Neural cell (in vitro differentiated cells): ENCODE data around the gene PRMT9. TPM values are rescaled to one million over a fixed set of nuclear protein-coding genes. Genes with fewer than 3 reads are reported as not detected.

Source experiments
- H2AFZ ChIP-seq: fragments of 200-600, 300-800 bp; sonication (generic), shearing (Covaris generic); 2 replicates; pipeline ENCODE4 v1.6.0; 2014; ENCODE audit warnings: low read depth, mild to moderate bottlenecking, antibody characterized with exemption, low read length, moderate library complexity
- H3F3A ChIP-seq: fragments of 200-600 bp; shearing (Covaris generic); 2 replicates; pipeline ENCODE4 v1.6.1; 2016; ENCODE audit warnings: mild to moderate bottlenecking, moderate library complexity, mixed read lengths, antibody characterized with exemption, low read length; ENCODE audit not compliant: insufficient read depth, poor library complexity, severe bottlenecking
- H3K27ac ChIP-seq: fragments of 200-600, 300-800 bp; sonication (generic), shearing (Covaris generic); 2 replicates; pipeline ENCODE4 v1.5.1; 2014; ENCODE audit warnings: mild to moderate bottlenecking, low read length, moderate library complexity
- H3K27me3 ChIP-seq: fragments of 300-800, 200-600 bp; sonication (generic), shearing (Covaris generic); 2 replicates; pipeline ENCODE4 v1.6.0; 2014; ENCODE audit warnings: mild to moderate bottlenecking, low read depth, low read length, moderate library complexity; ENCODE audit not compliant: insufficient read depth
- H3K36me3 ChIP-seq: fragments of 300-800, 200-600 bp; sonication (generic), shearing (Covaris generic); 2 replicates; pipeline ENCODE4 v1.5.1; 2014; ENCODE audit warnings: mild to moderate bottlenecking, antibody characterized with exemption, low read length, moderate library complexity; ENCODE audit not compliant: insufficient read depth
- H3K4me2 ChIP-seq: fragments of 300-800, 200-600 bp; sonication (generic), shearing (Covaris generic); 2 replicates; pipeline ENCODE4 v1.6.0; 2014; ENCODE audit warnings: mild to moderate bottlenecking, low read length
- H3K4me3 ChIP-seq: fragments of 300-800, 200-600 bp; sonication (generic), shearing (Covaris generic); 2 replicates; pipeline ENCODE4 v1.5.1; 2014; ENCODE audit warnings: mild to moderate bottlenecking, low read length, moderate library complexity
- H3K79me2 ChIP-seq: fragments of 200-600 bp; shearing (Covaris generic); replicated peaks from 2 replicates; pipeline ENCODE4 v1.6.0; 2014; ENCODE audit warnings: mild to moderate bottlenecking, low read length, moderate library complexity; ENCODE audit not compliant: insufficient read depth
- H3K9ac ChIP-seq: fragments of 300-800, 200-600 bp; sonication (generic), shearing (Covaris generic); 2 replicates; pipeline ENCODE4 v1.6.1; 2016; ENCODE audit warnings: mild to moderate bottlenecking, low read length, mixed read lengths
- H3K9me2 ChIP-seq: fragments of 200-600 bp; shearing (Covaris generic); 2 replicates; pipeline ENCODE4 v1.6.1; 2016; ENCODE audit warnings: mild to moderate bottlenecking, low read length, mixed read lengths; ENCODE audit not compliant: insufficient read depth
- H3K9me3 ChIP-seq: fragments of 200-600, 300-800 bp; sonication (generic), shearing (Covaris generic); 2 replicates; pipeline ENCODE4 v1.6.1; 2016; ENCODE audit warnings: mild to moderate bottlenecking, mixed run types, low read length, moderate library complexity, mixed read lengths
- H4K20me1 ChIP-seq: fragments of 200-600 bp; shearing (Covaris generic); 2 replicates; pipeline ENCODE4 v1.6.1; 2016; ENCODE audit warnings: mild to moderate bottlenecking, mixed run types; ENCODE audit not compliant: insufficient read depth
- CTCF ChIP-seq: fragments of 450-650 bp; IDR thresholded peaks from 2 replicates; pipeline ENCODE4 v1.5.1; 2014; ENCODE audit warnings: antibody characterized with exemption, mild to moderate bottlenecking, moderate library complexity; ENCODE audit not compliant: poor library complexity, severe bottlenecking
- EP300 ChIP-seq: fragments of 450-650 bp; conservative IDR thresholded peaks from 2 replicates; pipeline ENCODE4 v1.6.1; 2014; ENCODE audit warnings: antibody characterized with exemption, mild to moderate bottlenecking, moderate library complexity; ENCODE audit not compliant: poor library complexity, severe bottlenecking
- EZH2 ChIP-seq: fragments of 200-600, 300-800 bp; shearing (Covaris generic), sonication (generic); IDR thresholded peaks from 2 replicates; pipeline ENCODE4 v1.6.1; 2014; ENCODE audit warnings: antibody characterized with exemption, low read length, borderline replicate concordance, mild to moderate bottlenecking; ENCODE audit not compliant: insufficient read depth, poor library complexity, severe bottlenecking
- MXI1 ChIP-seq: fragments of 450-650 bp; conservative IDR thresholded peaks from 2 replicates; pipeline ENCODE4 v1.6.1; 2014; ENCODE audit warnings: antibody characterized with exemption, mild to moderate bottlenecking; ENCODE audit not compliant: poor library complexity, severe bottlenecking
- POLR2AphosphoS5 ChIP-seq: IDR thresholded peaks from 2 replicates; pipeline ENCODE4 v1.6.1; 2012
- RAD21 ChIP-seq: fragments of 450-650 bp; conservative IDR thresholded peaks from 2 replicates; pipeline ENCODE4 v1.6.1; 2014; ENCODE audit warnings: antibody characterized with exemption, mild to moderate bottlenecking, moderate library complexity
- SMC3 ChIP-seq: fragments of 450-650 bp; conservative IDR thresholded peaks from 2 replicates; pipeline ENCODE4 v1.6.1; 2014; ENCODE audit warnings: antibody characterized with exemption, mild to moderate bottlenecking, moderate library complexity; ENCODE audit not compliant: poor library complexity
- TAF1 ChIP-seq: IDR thresholded peaks from 2 replicates; pipeline ENCODE4 v1.6.1; 2012; ENCODE audit warnings: low read depth
- polyA plus RNA-seq: library from polyadenylated mRNA; depleted of rRNA; stranded (reverse); fragments of >200 nt; gene quantifications from 2 replicates; pipeline ENCODE4 v1.2.3, GENCODE V29; 2014
- TF ChIP-seq, protein P1 (sequence below): IDR thresholded peaks from 2 replicates; pipeline ENCODE4 v1.6.1; 2012; ENCODE audit warnings: borderline replicate concordance

PRMT9 gene
- polyA plus RNA-seq, 1 donor from 2014 or later = 23.6 TPM

DNA sequence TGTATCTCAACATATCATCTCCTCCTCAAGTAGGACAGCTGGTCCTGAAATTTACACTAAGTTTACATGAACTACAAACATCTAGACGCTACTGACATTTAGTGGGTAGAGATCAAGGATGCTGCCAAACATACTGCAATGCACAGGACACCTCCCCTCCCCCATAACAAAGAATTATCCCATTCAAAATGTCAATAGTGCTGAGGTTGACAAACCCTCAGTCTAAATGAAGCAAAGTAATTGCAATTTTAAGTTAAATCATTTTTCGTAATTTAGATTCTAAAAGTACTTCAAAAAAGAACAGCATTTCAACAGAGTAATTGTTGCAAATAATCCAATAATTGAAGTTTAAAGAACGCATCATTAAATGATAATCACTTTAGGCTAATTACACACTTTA is 1.2 kb downstream of the PRMT9 start:
- Histone ChIP-seq H3K79me2 (peaks cover 6% of the 10 kb centered on the region), H2AFZ (no peak overlapping the region)
- TF ChIP-seq MXI1 (no peak), TAF1 (no peak), RAD21 (no peak), POLR2AphosphoS5 (no peak), EZH2 (no peak)
- TF ChIP-seq, protein P1, sequence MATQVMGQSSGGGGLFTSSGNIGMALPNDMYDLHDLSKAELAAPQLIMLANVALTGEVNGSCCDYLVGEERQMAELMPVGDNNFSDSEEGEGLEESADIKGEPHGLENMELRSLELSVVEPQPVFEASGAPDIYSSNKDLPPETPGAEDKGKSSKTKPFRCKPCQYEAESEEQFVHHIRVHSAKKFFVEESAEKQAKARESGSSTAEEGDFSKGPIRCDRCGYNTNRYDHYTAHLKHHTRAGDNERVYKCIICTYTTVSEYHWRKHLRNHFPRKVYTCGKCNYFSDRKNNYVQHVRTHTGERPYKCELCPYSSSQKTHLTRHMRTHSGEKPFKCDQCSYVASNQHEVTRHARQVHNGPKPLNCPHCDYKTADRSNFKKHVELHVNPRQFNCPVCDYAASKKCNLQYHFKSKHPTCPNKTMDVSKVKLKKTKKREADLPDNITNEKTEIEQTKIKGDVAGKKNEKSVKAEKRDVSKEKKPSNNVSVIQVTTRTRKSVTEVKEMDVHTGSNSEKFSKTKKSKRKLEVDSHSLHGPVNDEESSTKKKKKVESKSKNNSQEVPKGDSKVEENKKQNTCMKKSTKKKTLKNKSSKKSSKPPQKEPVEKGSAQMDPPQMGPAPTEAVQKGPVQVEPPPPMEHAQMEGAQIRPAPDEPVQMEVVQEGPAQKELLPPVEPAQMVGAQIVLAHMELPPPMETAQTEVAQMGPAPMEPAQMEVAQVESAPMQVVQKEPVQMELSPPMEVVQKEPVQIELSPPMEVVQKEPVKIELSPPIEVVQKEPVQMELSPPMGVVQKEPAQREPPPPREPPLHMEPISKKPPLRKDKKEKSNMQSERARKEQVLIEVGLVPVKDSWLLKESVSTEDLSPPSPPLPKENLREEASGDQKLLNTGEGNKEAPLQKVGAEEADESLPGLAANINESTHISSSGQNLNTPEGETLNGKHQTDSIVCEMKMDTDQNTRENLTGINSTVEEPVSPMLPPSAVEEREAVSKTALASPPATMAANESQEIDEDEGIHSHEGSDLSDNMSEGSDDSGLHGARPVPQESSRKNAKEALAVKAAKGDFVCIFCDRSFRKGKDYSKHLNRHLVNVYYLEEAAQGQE = no peak

DNA sequence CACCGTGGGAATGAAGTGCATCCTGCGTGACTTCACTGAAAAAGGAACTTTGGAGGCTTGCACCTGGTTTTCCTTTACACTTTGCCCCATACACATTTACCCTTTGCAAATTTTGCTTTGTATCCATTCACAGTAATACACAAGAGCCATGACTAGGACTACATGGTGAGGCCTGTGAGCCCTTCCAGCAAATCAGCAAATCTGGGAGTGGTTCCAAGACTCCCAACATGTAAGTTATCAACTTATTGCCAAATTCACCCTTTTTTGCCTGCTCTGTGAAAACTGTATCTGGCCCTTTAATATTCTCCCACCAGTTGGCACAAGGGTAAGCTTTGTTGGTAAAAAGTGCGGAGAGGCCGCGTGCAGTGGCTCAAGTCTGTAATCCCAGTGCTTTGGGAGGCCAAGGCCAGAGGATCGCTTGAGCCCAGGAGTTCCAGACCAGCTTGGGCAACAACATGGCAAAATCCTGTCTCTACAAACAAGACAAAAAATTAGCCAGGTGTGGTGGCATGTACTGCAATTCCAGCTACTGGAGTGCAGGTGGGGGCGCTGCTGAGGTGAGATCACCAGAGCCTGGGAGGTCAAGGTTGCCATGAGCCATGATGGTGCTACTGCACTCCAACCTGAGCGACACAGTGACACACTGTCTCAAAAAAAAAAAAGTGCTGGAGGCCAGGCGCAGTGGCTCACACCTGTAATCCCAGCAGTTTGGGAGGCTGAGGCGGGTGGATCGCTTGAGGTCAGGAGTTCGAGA is 5.0 kb downstream of the PRMT9 start:
- Histone ChIP-seq H3K9ac (no peak overlapping the region), H3K79me2 (peaks cover 6% of the 10 kb centered on the region), H3K9me2 (no peaks in the 10 kb centered on the region), H4K20me1 (no peaks in the 10 kb centered on the region), H3K9me3 (no peaks in the 10 kb centered on the region), H3K27ac (no peak overlapping the region), H2AFZ (no peak overlapping the region), H3K27me3 (no peaks in the 10 kb centered on the region), H3K36me3 (no peaks in the 10 kb centered on the region), H3K4me3 (no peak overlapping the region), H3F3A (no peaks in the 10 kb centered on the region), H3K4me2 (no peak overlapping the region)
- no peak for TF ChIP-seq RAD21
- TF ChIP-seq SMC3 = no peak
- TF ChIP-seq TAF1 = no peak
- no peak for TF ChIP-seq EP300
- TF ChIP-seq EZH2 = no peak

More for the DNA sequence above, 1.2 kb downstream of the PRMT9 start:
- Histone ChIP-seq H3K27ac (no peak overlapping the region), H3F3A (no peaks in the 10 kb centered on the region), H3K4me3 (peak overlapping the region; percentile 93), H3K4me2 (peak overlapping the region; percentile 74), H3K9me3 (no peaks in the 10 kb centered on the region), H4K20me1 (no peaks in the 10 kb centered on the region), H3K9me2 (no peaks in the 10 kb centered on the region), H3K27me3 (no peaks in the 10 kb centered on the region), H3K36me3 (no peaks in the 10 kb centered on the region), H3K9ac (peak overlapping the region; percentile 86)

GRCh38 chr4:147678106-147678505 is 5.9 kb downstream of the PRMT9 start:
- no peak overlapping the region for H3K4me3 ChIP-seq
- no peaks in the 10 kb centered on the region for H3K9me2 ChIP-seq
- no peak overlapping the region for H3K9ac ChIP-seq
- H3K36me3 ChIP-seq = no peaks in the 10 kb centered on the region
- H3F3A ChIP-seq = no peaks in the 10 kb centered on the region
- no peaks in the 10 kb centered on the region for H3K9me3 ChIP-seq
- no peak overlapping the region for H3K27ac ChIP-seq
- no peak overlapping the region for H3K4me2 ChIP-seq
- H3K27me3 ChIP-seq = no peaks in the 10 kb centered on the region
- no peak overlapping the region for H2AFZ ChIP-seq
- H3K79me2 ChIP-seq = peaks cover 6% of the 10 kb centered on the region
- H4K20me1 ChIP-seq = no peaks in the 10 kb centered on the region
- TF ChIP-seq, protein P1 = no peak
- TF ChIP-seq TAF1 (no peak), MXI1 (no peak), CTCF (no peak), EZH2 (no peak)
